Measurements from ENCODE around the gene SLC22A23.
"Not testable (repeated sequence)": the region's sequence is repeated elsewhere in the genome, so short reads cannot be mapped to it uniquely, and the experiment has no call there.

Gene SLC22A23

GRCh38 chr6:3402310-3403237 lies 54.3 kb downstream of the SLC22A23 start:
- no peak for DNase-seq

- DNase-seq = no peak
Observed at GRCh38 chr6:3400162-3400561, 56.7 kb downstream of the SLC22A23 start.

- no peak for DNase-seq
Observed at GRCh38 chr6:3398755-3399696, 57.8 kb downstream of the SLC22A23 start.

- DNase-seq = no peak
Observed at GRCh38 chr6:3398165-3398562, 58.7 kb downstream of the SLC22A23 start.

GRCh38 chr6:3397229-3398164 lies 59.4 kb downstream of the SLC22A23 start:
- no peak for DNase-seq

- no peak for DNase-seq
Observed at GRCh38 chr6:3396503-3397180, 60.2 kb downstream of the SLC22A23 start.

- no peak for DNase-seq
Observed at GRCh38 chr6:3394671-3395070, 62.2 kb downstream of the SLC22A23 start.

- DNase-seq = no peak
Observed at GRCh38 chr6:3393836-3394202, 63.0 kb downstream of the SLC22A23 start.

GRCh38 chr6:3392930-3393835 lies 63.7 kb downstream of the SLC22A23 start:
- DNase-seq = no peak

- DNase-seq = no peak
Observed at GRCh38 chr6:3391902-3392458, 64.9 kb downstream of the SLC22A23 start.

- no peak for DNase-seq
Observed at GRCh38 chr6:3390698-3391097, 66.2 kb downstream of the SLC22A23 start.

- no peak for DNase-seq
Observed at GRCh38 chr6:3389390-3390167, 67.3 kb downstream of the SLC22A23 start.

GRCh38 chr6:3388786-3389185 lies 68.1 kb downstream of the SLC22A23 start:
- no peak for DNase-seq

- no peak for DNase-seq
Observed at GRCh38 chr6:3386374-3386857, 70.4 kb downstream of the SLC22A23 start.

GRCh38 chr6:3385660-3386151 lies 71.1 kb downstream of the SLC22A23 start:
- DNase-seq = no peak

- DNase-seq = not testable (repeated sequence)
Observed at GRCh38 chr6:3385181-3385580, 71.7 kb downstream of the SLC22A23 start.

GRCh38 chr6:3384241-3385143 lies 72.4 kb downstream of the SLC22A23 start:
- DNase-seq = no peak

GRCh38 chr6:3383525-3383924 lies 73.3 kb downstream of the SLC22A23 start:
- no peak for DNase-seq

Data from DMS79 treated with DMSO at 0.1 percent for 48 hours (cell line).